Ishikawa (cell line): ENCODE data around the gene SUPT6H.

Experiments
- CEBPB ChIP-seq: IDR thresholded peaks from 2 replicates; pipeline ENCODE4 v1.6.1; 2012
- CREB1 ChIP-seq: IDR thresholded peaks from 2 replicates; pipeline ENCODE4 v1.6.1; 2012; ENCODE audit warnings: low read depth
- EGR1 ChIP-seq: IDR thresholded peaks from 2 replicates; pipeline ENCODE4 v1.6.1; 2012
- EP300 ChIP-seq: IDR thresholded peaks from 2 replicates; pipeline ENCODE4 v1.6.1; 2012; ENCODE audit warnings: borderline replicate concordance
- FOXM1 ChIP-seq: IDR thresholded peaks from 2 replicates; pipeline ENCODE4 v1.6.1; 2012; ENCODE audit warnings: low read depth, borderline replicate concordance
- MAX ChIP-seq: IDR thresholded peaks from 2 replicates; pipeline ENCODE4 v1.6.1; 2012
- NFIC ChIP-seq: IDR thresholded peaks from 2 replicates; pipeline ENCODE4 v1.6.1; 2012
- RAD21 ChIP-seq: IDR thresholded peaks from 2 replicates; pipeline ENCODE4 v1.6.1; 2012; ENCODE audit warnings: low read depth
- REST ChIP-seq: IDR thresholded peaks from 2 replicates; pipeline ENCODE4 v1.6.1; 2012; ENCODE audit warnings: low read depth, mild to moderate bottlenecking
- TAF1 ChIP-seq: IDR thresholded peaks from 2 replicates; pipeline ENCODE4 v1.6.1; 2012; ENCODE audit warnings: low read depth, mild to moderate bottlenecking
- TCF12 ChIP-seq: IDR thresholded peaks from 2 replicates; pipeline ENCODE4 v1.6.1; 2012; ENCODE audit warnings: low read depth
- TEAD4 ChIP-seq: IDR thresholded peaks from 2 replicates; pipeline ENCODE4 v1.6.1; 2012
- USF1 ChIP-seq: IDR thresholded peaks from 2 replicates; pipeline ENCODE4 v1.6.1; 2012
- YY1 ChIP-seq: IDR thresholded peaks from 2 replicates; pipeline ENCODE4 v1.6.1; 2012; ENCODE audit warnings: low read depth
- ZBTB7A ChIP-seq: IDR thresholded peaks from 2 replicates; pipeline ENCODE4 v1.6.1; 2012; ENCODE audit warnings: low read depth

The SUPT6H gene

GRCh38 chr17:28635506-28635905, 26.5 kb upstream of the SUPT6H start:
- TF ChIP-seq TCF12 (no peak), TEAD4 (no peak), EGR1 (no peak), YY1 (no peak), REST (no peak), RAD21 (no peak), USF1 (no peak), NFIC (no peak), ZBTB7A (no peak), EP300 (no peak), MAX (no peak), TAF1 (no peak), CEBPB (no peak), CREB1 (no peak), FOXM1 (no peak)

- no peak for TF ChIP-seq MAX
- TF ChIP-seq ZBTB7A: no peak
- no peak for TF ChIP-seq TCF12
- TF ChIP-seq YY1: no peak
Measured at GRCh38 chr17:28641579-28641978, 20.4 kb upstream of the SUPT6H start.

GRCh38 chr17:28643983-28644786, 17.8 kb upstream of the SUPT6H start:
- peak; percentile 5; the same call in 1 of the 2 replicates for TF ChIP-seq TEAD4
- 0 out of 2 replicates have a peak, but pooled peaks have one; percentile 23 for TF ChIP-seq ZBTB7A
- no peak for TF ChIP-seq RAD21

- 0 out of 2 replicates have a peak, but pooled peaks have one; percentile 15 for TF ChIP-seq TCF12
- TF ChIP-seq USF1: 0 out of 2 replicates have a peak, but pooled peaks have one; percentile 17
- TF ChIP-seq ZBTB7A: peak; percentile 56; the same call in 1 of the 2 replicates
- peak; percentile 57 for TF ChIP-seq MAX
- TF ChIP-seq YY1: 0 out of 2 replicates have a peak, but pooled peaks have one; percentile 60
- TF ChIP-seq TAF1: peak; percentile 52; the same call in 1 of the 2 replicates
- TF ChIP-seq EGR1: no peak
- TF ChIP-seq CEBPB: no peak
Measured at GRCh38 chr17:28644787-28645575, 17.0 kb upstream of the SUPT6H start, which contains the start of gene BLTP2. TSS of gene BLTP2 (minus strand) at chr17:28645158. CDS start at chr17:28645056, 102 bp downstream.

GRCh38 chr17:28645576-28645939, 16.4 kb upstream of the SUPT6H start:
- no peak for TF ChIP-seq TCF12
- no peak for TF ChIP-seq ZBTB7A
- no peak for TF ChIP-seq REST
- no peak for TF ChIP-seq EGR1
- TF ChIP-seq EP300: no peak
- TF ChIP-seq CEBPB: no peak
- no peak for TF ChIP-seq NFIC
- no peak for TF ChIP-seq USF1
- TF ChIP-seq TEAD4: no peak
- TF ChIP-seq YY1: no peak
- no peak for TF ChIP-seq RAD21
- TF ChIP-seq TAF1: no peak
- TF ChIP-seq MAX: no peak
- TF ChIP-seq CREB1: no peak
- TF ChIP-seq FOXM1: no peak
